ENCODE results near the gene TENM4. TPM values are rescaled to one million over a fixed set of nuclear protein-coding genes. Genes with fewer than 3 reads are reported as not detected.

Gene TENM4
- total RNA-seq, 4 donors from 2014 or later = 5.5 to 12.3 (median 8.9) TPM

DNA sequence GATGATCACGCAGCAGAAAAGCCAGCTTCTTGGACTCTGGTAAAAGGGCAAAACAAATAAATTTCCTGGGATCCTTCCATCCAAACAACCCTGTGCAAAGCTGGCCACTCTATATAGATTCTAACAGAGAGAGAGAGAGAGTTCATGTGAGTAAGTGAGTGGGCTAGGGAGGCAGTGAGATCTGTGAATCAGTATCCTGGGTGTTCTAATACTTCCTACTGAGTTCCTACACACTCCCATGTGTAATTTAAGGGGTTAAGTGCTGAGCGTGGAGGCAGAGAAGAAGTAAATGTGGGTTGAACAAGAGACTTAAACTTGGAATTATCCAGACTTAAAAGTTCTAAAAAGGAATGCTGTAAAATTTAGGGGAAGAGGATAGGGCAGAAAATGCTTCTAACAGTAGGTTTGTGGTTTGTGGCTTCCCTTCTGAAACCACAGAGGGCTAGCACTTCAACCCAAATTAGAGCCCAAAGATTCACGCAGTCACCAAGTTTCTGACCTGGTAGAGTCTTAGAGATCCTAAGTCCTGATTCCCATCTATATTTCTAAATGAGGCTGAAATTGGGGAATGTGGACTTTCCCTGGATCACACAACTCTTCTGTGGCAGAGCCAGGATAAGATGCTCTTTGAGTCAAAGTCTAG is 413.9 kb downstream of the TENM4 start:
- Histone ChIP-seq H3K27ac (no peak overlapping the region), H3K27me3 (no peaks in the 10 kb centered on the region), H3K4me1 (peaks cover 0 to 15% (median 4%) of the 10 kb centered on the region in 3 donors), H3K9me3 (no peaks in the 10 kb centered on the region), H3K4me3 (no peak overlapping the region), H3K36me3 (no peaks in the 10 kb centered on the region)
- 47 to 69% methylated on average over 2 to 3 of the region's 3 CpGs for WGBS, 2 donors (ENCODE audit: low coverage in 1 of 2)
- TF ChIP-seq, protein P1, sequence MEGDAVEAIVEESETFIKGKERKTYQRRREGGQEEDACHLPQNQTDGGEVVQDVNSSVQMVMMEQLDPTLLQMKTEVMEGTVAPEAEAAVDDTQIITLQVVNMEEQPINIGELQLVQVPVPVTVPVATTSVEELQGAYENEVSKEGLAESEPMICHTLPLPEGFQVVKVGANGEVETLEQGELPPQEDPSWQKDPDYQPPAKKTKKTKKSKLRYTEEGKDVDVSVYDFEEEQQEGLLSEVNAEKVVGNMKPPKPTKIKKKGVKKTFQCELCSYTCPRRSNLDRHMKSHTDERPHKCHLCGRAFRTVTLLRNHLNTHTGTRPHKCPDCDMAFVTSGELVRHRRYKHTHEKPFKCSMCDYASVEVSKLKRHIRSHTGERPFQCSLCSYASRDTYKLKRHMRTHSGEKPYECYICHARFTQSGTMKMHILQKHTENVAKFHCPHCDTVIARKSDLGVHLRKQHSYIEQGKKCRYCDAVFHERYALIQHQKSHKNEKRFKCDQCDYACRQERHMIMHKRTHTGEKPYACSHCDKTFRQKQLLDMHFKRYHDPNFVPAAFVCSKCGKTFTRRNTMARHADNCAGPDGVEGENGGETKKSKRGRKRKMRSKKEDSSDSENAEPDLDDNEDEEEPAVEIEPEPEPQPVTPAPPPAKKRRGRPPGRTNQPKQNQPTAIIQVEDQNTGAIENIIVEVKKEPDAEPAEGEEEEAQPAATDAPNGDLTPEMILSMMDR (IDR thresholded peaks at IDR 0.05) = no peak
- TF ChIP-seq EP300 (IDR thresholded peaks at IDR 0.05) (no peak), POLR2AphosphoS5 (IDR thresholded peaks at IDR 0.05) (no peak), POLR2A (IDR thresholded peaks at IDR 0.05) (no peak)
- ATAC-seq = no peak

DNA sequence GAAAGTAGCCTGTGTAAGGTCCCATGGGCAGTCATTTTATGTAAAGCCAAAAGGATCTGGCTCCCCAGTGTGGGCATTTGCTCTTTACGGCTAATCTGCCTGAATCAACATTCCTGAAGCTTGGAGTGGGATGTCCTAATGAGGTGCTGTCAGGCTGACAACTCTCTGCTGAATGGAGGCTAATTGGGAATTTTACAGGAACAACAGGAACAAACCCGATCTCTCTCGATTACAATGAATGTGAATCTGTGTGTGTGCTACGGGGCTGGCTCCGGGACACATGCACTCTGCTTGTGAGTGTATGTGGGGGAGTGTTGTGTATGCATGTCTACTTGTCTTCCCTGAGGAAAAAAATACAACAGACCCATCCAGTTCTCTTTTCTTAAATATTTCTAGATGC is 415.2 kb downstream of the TENM4 start:
- Histone ChIP-seq H3K4me1 (peaks cover 0 to 8% (median 2%) of the 10 kb centered on the region in 3 donors), H3K27me3 (no peaks in the 10 kb centered on the region), H3K4me3 (no peak overlapping the region), H3K36me3 (no peaks in the 10 kb centered on the region), H3K9me3 (no peaks in the 10 kb centered on the region), H3K27ac (no peak overlapping the region)
- WGBS, 2 donors (ENCODE audit: low coverage in 1 of 2) = 82 to 93% methylated on average over 2 to 4 of the region's 5 CpGs
- no peak for ATAC-seq
- TF ChIP-seq EP300 (IDR thresholded peaks at IDR 0.05) = no peak
- TF ChIP-seq POLR2A (IDR thresholded peaks at IDR 0.05) = no peak
- TF ChIP-seq POLR2AphosphoS5 (IDR thresholded peaks at IDR 0.05) = no peak
- TF ChIP-seq, protein P1 (IDR thresholded peaks at IDR 0.05) = no peak

DNA sequence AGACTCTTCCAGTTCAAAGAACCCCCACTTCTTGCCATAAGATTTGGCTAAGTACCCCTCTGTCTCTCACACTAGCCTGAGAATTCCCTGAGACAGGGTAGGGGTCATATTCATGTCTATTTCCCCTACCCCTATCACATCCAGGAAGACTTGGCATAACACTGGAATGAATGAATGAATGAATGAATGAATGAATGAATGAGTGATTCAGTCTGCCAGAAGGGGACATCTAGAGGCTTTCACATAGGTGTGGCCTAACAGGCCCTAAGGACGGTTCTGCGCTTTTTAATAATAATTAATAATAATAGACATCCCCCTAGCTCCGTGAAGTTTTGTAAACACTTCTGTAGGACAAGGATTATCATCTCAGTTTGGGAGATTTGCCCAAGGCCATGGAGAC is 415.7 kb downstream of the TENM4 start:
- Histone ChIP-seq H3K36me3 (no peaks in the 10 kb centered on the region), H3K9me3 (no peaks in the 10 kb centered on the region), H3K4me1 (peaks cover 0 to 3% (median 0%) of the 10 kb centered on the region in 3 donors), H3K4me3 (no peak overlapping the region), H3K27me3 (no peaks in the 10 kb centered on the region), H3K27ac (no peak overlapping the region)
- no peak for ATAC-seq
- WGBS, 2 donors (ENCODE audit: low coverage in 1 of 2) = 46 to 63% methylated on average over 3 of the region's 3 CpGs
- TF ChIP-seq POLR2AphosphoS5 (IDR thresholded peaks at IDR 0.05) (no peak), POLR2A (IDR thresholded peaks at IDR 0.05) (no peak), EP300 (IDR thresholded peaks at IDR 0.05) (no peak)
- TF ChIP-seq, protein P1 (IDR thresholded peaks at IDR 0.05) = no peak

DNA sequence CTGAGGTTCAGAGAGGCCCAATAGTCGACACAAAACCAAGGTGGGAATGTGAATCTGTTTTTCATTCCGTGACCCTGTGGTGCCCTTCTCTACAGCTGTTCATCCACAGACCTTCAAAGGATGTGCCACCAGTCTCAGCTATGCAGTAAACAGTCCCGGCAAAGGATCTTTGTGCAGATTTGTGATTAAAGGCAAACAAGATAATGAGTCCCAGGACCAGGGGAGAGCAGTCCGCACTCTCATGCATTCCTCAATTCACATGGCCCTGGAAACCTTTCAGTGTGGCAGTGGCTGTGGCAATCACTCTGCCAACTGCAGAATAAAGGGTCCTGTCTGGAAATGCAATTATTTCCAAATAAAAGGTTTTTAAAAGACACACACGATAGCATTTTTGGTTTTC is 418.6 kb downstream of the TENM4 start:
- WGBS, 2 donors (ENCODE audit: low coverage in 1 of 2) = 64 to 98% methylated on average over 4 to 5 of the region's 5 CpGs
- no peaks in the 10 kb centered on the region for H3K27me3 ChIP-seq

More for the DNA sequence above, 418.6 kb downstream of the TENM4 start:
- Histone ChIP-seq H3K4me3 (no peak overlapping the region), H3K9me3 (no peaks in the 10 kb centered on the region), H3K4me1 (no peaks in the 10 kb centered on the region), H3K36me3 (no peaks in the 10 kb centered on the region), H3K27ac (no peak overlapping the region)
- no peak for ATAC-seq
- TF ChIP-seq, protein P1 (IDR thresholded peaks at IDR 0.05) = no peak
- TF ChIP-seq POLR2AphosphoS5 (IDR thresholded peaks at IDR 0.05) (no peak), EP300 (IDR thresholded peaks at IDR 0.05) (no peak), POLR2A (IDR thresholded peaks at IDR 0.05) (no peak)
